HG03457 (cell line): ENCODE results near the gene OR5K4.
"Not testable (repeated sequence)": the region's sequence is repeated elsewhere in the genome, so short reads cannot be mapped to it uniquely, and the experiment has no call there.

Experiments
- ATAC-seq: cut with Tn5 transposase; IDR thresholded peaks from one replicate; pipeline ENCODE4 v1.9.1; 2021; ENCODE audit warnings: moderate number of reproducible peaks; ENCODE audit not compliant: unreplicated experiment

Gene OR5K4

GRCh38 chr3:98367464-98368246, 14.0 kb downstream of the OR5K4 start:
- ATAC-seq = no peak

- ATAC-seq = no peak
Observed at GRCh38 chr3:98371186-98371585, 17.5 kb downstream of the OR5K4 start.

- ATAC-seq = no peak
Observed at GRCh38 chr3:98371853-98372252, 18.2 kb downstream of the OR5K4 start.

- ATAC-seq = no peak
Observed at GRCh38 chr3:98372445-98372844, 18.8 kb downstream of the OR5K4 start.

- no peak for ATAC-seq
Observed at GRCh38 chr3:98376631-98377030, 23.0 kb downstream of the OR5K4 start.

- no peak for ATAC-seq
Observed at GRCh38 chr3:98388147-98388546, 34.5 kb downstream of the OR5K4 start.

- no peak for ATAC-seq
Observed at GRCh38 chr3:98390366-98390765, 36.7 kb downstream of the OR5K4 start, which contains the start of gene OR5K3. TSS of gene OR5K3 (plus strand) at chr3:98390666. CDS start at chr3:98390666, 0 bp downstream.

- no peak for ATAC-seq
Observed at GRCh38 chr3:98395101-98395500, 41.4 kb downstream of the OR5K4 start.

GRCh38 chr3:98396482-98396881, 42.8 kb downstream of the OR5K4 start:
- ATAC-seq = not testable (repeated sequence)

- no peak for ATAC-seq
Observed at GRCh38 chr3:98398513-98398912, 44.9 kb downstream of the OR5K4 start.

GRCh38 chr3:98402507-98402906, 48.9 kb downstream of the OR5K4 start:
- no peak for ATAC-seq

GRCh38 chr3:98404010-98404409, 50.4 kb downstream of the OR5K4 start:
- ATAC-seq = no peak
